Tibial nerve (tissue), 4 donors: ENCODE measurements around the gene CISTR. TPM values are rescaled to one million over a fixed set of nuclear protein-coding genes. Genes with fewer than 3 reads are reported as not detected.

Experiments used
- DNase-seq, 2 donors: peaks; one replicate each; pipeline ENCODE4 v3.0.0-alpha.2; 2019; ENCODE audit warnings: low spot score in 2 of 2
- H3K27ac ChIP-seq, 4 donors: fragments of 200-600 bp; sonication (generic) in 3 of 4; one replicate each; pipeline ENCODE4 v1.5.1; 2017 to 2019; ENCODE audit warnings: mild to moderate bottlenecking in 1 of 4
- H3K27me3 ChIP-seq, 2 donors: fragments of 200-600 bp; sonication (generic) in 1 of 2; one replicate each; pipeline versions ENCODE4 v1.5.1 to v1.6.0; 2017 to 2019
- H3K36me3 ChIP-seq, 3 donors: fragments of 200-600 bp; sonication (generic); one replicate each; pipeline ENCODE4 v1.5.1; 2018 to 2019
- H3K4me1 ChIP-seq, 4 donors: fragments of 200-600 bp; sonication (generic) in 3 of 4; one replicate each; pipeline ENCODE4 v1.5.1; 2017 to 2019
- H3K4me3 ChIP-seq, 4 donors: fragments of 200-600 bp; sonication (generic) in 3 of 4; one replicate each; pipeline ENCODE4 v1.5.1; 2017 to 2019; ENCODE audit warnings: mild to moderate bottlenecking in 1 of 4, moderate library complexity in 1 of 4
- H3K9me3 ChIP-seq, 4 donors: fragments of 200-600 bp; sonication (generic) in 3 of 4; one replicate each; pipeline ENCODE4 v1.5.1; 2017 to 2019
- EP300 ChIP-seq, 2 donors: sonication (generic); formaldehyde crosslinking; IDR thresholded peaks; one replicate each; pipeline ENCODE4 v1.6.1; 2017; ENCODE audit warnings: antibody characterized with exemption in 2 of 2, mild to moderate bottlenecking in 1 of 2
- POLR2A ChIP-seq, 2 donors: fragments of 450-650 bp; IDR thresholded peaks; one replicate each; pipeline ENCODE4 v1.6.1; 2017; ENCODE audit warnings: antibody characterized with exemption in 2 of 2, mild to moderate bottlenecking in 2 of 2, moderate library complexity in 2 of 2
- WGBS, 2 donors: methylation state at CpG; one replicate each; pipeline ENCODE4 v1.1.5; 2018; 5-methylcytosine and 5-hydroxymethylcytosine counted together
- total RNA-seq, 4 donors: library from RNA; depleted of rRNA; stranded (reverse); fragments of >200 nt; gene quantifications; one replicate each; pipeline ENCODE4 v1.1.0, GENCODE V29; 2016
- TF ChIP-seq, protein P1 (sequence below), 5 experiments: fragments of 200-600 bp in 3 of 5; fragments of 450-650 bp in 2 of 5; sonication (generic) in 3 of 5; IDR thresholded peaks; one replicate each; pipeline ENCODE4 v1.5.1; 2016 to 2019; ENCODE audit warnings: antibody characterized with exemption in 5 of 5, mild to moderate bottlenecking in 3 of 5, moderate library complexity in 2 of 5

Gene CISTR
- total RNA-seq, 4 donors from 2014 or later, result not detected

DNA sequence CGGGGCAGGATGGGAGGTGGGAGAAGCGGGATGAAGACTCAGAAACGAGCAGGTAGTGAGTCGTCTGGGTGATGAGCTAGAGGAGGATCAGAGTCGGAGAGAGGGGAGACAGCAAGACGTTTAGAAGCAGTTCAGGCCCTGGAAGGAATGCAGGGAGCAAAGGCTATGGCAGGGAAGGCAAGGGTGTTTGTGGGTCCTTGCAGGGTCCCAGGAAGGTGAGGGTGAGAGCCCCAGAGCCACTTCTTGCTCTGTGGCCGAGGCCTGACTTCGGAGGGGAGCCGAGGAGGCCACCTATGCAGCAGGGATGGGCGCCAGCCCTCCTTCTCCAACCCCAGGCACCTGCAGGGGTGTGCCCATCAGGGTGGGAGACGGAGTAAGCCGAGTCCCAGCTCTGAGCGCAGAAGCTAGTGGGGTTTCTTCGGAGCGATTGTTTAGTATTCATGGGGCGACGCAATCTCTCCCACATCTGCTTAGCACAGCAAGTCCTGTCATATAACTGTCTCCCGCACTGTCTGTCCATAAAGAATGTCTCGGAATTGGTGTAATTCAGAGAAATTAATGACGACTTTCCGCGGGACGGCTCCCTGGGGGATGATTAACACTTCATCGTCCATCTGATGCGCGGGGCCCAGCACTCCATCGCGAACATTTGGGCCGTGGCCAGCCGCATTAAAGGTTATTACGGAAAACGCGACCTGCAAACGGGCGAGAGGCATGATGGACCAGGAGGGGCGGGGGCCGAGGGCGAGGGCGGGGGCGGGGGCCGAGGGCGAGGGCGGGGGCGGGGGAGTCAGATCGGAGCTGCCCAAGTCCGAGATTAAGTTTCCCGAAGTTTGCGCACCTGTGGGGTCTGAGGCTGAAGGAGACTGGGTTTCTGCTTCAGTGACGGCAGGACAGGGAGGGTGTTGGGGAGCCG is 12.3 kb downstream of the CISTR start:
- Histone ChIP-seq H3K9me3 (no peaks in the 10 kb centered on the region), H3K4me3 (peak overlapping the region in 1 of 4 donors; percentile 33), H3K27ac (no peak overlapping the region), H3K36me3 (no peaks in the 10 kb centered on the region), H3K27me3 (peaks cover 0 to 93% of the 10 kb centered on the region in 2 donors), H3K4me1 (peaks cover 0 to 26% (median 16%) of the 10 kb centered on the region in 4 donors)
- TF ChIP-seq EP300 (IDR thresholded peaks at IDR 0.05) (no peak), POLR2A (IDR thresholded peaks at IDR 0.05) (no peak)
- TF ChIP-seq, protein P1, sequence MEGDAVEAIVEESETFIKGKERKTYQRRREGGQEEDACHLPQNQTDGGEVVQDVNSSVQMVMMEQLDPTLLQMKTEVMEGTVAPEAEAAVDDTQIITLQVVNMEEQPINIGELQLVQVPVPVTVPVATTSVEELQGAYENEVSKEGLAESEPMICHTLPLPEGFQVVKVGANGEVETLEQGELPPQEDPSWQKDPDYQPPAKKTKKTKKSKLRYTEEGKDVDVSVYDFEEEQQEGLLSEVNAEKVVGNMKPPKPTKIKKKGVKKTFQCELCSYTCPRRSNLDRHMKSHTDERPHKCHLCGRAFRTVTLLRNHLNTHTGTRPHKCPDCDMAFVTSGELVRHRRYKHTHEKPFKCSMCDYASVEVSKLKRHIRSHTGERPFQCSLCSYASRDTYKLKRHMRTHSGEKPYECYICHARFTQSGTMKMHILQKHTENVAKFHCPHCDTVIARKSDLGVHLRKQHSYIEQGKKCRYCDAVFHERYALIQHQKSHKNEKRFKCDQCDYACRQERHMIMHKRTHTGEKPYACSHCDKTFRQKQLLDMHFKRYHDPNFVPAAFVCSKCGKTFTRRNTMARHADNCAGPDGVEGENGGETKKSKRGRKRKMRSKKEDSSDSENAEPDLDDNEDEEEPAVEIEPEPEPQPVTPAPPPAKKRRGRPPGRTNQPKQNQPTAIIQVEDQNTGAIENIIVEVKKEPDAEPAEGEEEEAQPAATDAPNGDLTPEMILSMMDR (IDR thresholded peaks at IDR 0.05), result no peak
- WGBS, 2 donors, result 4 to 7% methylated on average over 38 to 39 of the region's 50 CpGs
- no peak for DNase-seq

DNA sequence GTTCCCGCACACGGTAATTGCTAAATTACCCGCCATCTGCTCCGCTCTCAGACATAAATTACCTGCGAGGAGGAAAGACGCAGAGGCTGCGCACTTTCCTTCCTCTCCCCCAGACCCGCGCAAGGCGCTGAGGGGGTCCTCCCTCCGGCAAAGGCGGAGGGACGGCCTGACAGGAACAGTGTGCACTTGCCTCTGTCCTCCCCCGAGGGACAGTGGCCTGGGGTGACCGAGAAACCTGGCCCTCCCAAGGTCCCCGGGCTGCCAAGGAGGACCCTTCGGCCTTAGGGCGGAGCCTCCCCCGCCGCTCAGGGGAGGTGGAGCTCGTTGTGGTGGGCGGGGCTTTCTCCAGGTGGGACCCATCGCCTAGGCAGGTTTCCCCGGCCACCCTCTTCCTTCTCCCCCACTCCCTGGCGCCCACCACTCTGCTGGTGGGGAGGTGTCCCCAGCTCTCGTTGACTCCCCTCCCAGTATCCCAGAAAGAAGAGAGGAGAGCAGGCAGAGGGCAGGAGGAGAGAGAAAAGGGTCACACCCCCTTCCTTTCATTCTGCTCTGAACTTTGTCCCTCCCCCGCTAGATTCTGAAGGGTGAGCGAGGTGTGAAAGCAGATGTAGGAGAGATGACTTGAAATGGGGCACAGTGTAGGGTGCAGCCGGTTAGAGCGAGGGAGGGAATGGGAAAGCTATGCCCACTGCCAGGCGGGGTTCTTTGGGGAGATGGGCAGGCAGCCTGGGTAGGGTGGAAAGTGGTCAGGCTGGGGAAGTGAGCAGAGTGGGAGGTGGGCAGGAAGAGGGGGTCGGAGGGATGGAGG is 13.2 kb downstream of the CISTR start:
- TF ChIP-seq POLR2A (IDR thresholded peaks at IDR 0.05) (no peak), EP300 (IDR thresholded peaks at IDR 0.05) (no peak)
- TF ChIP-seq, protein P1 (IDR thresholded peaks at IDR 0.05), result no peak
- no peak for DNase-seq
- Histone ChIP-seq H3K36me3 (no peaks in the 10 kb centered on the region), H3K4me1 (peaks cover 0 to 26% (median 16%) of the 10 kb centered on the region in 4 donors), H3K4me3 (no peak overlapping the region), H3K9me3 (no peaks in the 10 kb centered on the region), H3K27me3 (peaks cover 0 to 84% of the 10 kb centered on the region in 2 donors), H3K27ac (no peak overlapping the region)
- 12 to 16% methylated on average over 16 to 31 of the region's 32 CpGs for WGBS, 2 donors

DNA sequence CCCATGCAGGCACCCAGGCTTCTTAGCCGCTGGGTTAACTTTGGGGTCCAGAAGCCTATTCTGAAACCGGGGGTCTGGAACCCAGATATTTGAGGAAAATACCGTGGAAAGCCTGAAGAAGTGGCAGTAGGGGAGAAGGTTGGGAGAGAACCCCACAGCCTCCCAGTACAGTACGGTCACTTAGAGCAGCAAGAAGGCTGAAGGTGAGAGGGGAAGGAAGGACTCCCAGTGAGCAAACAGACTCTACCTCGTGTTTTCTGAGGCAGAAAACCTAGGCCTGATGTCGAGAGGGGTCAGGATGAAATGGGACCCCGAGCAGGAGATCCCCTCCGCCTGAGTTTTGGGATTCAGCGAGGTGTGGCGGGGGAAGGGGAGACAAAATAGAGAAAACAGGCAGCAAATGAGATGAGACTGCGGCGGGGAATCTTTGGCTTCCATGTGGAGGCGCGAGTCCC is 13.8 kb downstream of the CISTR start:
- Histone ChIP-seq H3K27me3 (peaks cover 0 to 78% of the 10 kb centered on the region in 2 donors), H3K27ac (no peak overlapping the region), H3K9me3 (no peaks in the 10 kb centered on the region), H3K4me1 (peaks cover 0 to 22% (median 16%) of the 10 kb centered on the region in 4 donors), H3K36me3 (no peaks in the 10 kb centered on the region), H3K4me3 (no peak overlapping the region)
- no peak for TF ChIP-seq POLR2A (IDR thresholded peaks at IDR 0.05)
- TF ChIP-seq EP300 (IDR thresholded peaks at IDR 0.05), result no peak
- TF ChIP-seq, protein P1 (IDR thresholded peaks at IDR 0.05), result no peak
- DNase-seq, result no peak
- 37 to 56% methylated on average over 14 of the region's 14 CpGs for WGBS, 2 donors

DNA sequence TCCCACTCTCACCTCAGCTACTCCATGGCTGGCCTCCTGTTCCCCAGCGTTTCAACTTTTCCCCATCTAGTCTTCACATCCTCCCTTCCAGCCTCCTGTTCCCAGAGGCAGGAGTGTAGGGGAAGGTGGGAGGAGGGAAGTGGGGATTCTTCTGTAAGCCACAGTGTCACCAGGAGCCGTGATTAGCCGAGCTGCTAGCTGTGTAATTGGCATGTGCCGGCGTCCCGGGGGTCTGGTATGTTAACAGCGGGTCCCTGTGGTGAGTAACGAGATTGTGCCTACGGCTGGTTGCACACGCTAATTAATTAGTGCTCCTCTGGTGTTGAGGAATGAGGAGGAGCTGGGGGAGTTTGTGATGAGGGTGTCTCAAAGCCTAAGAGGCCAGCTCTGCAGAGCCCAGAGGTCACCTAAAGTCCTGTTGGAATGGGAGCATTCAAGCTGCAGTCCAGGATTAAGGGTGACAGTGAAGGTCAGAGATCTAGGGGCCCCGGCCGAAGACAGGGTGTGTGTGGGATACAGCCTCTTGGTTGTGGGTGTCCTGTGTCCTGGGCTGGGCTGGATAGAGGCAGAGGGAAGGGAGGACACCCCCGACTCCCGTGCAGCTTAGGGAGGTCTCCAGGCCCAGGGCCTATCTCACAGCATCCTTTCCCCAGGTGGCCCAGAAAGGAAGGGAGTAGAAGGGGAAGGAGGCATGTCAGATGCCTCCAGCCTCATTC is 14.5 kb downstream of the CISTR start:
- 62 to 72% methylated on average over 14 of the region's 14 CpGs for WGBS, 2 donors
- Histone ChIP-seq H3K36me3 (no peaks in the 10 kb centered on the region), H3K4me1 (peaks cover 0 to 22% (median 16%) of the 10 kb centered on the region in 4 donors), H3K4me3 (no peak overlapping the region), H3K9me3 (no peaks in the 10 kb centered on the region), H3K27me3 (peaks cover 0 to 71% of the 10 kb centered on the region in 2 donors), H3K27ac (no peak overlapping the region)
- TF ChIP-seq EP300 (IDR thresholded peaks at IDR 0.05) (no peak), POLR2A (IDR thresholded peaks at IDR 0.05) (no peak)
- TF ChIP-seq, protein P1 (IDR thresholded peaks at IDR 0.05), result no peak
- DNase-seq, result no peak
